Measurements from ENCODE around the gene CTNNA3.

GRCh38 chr10:66283064-66283463 is 1412.9 kb downstream of the CTNNA3 start:
- TF ChIP-seq POLR2A (IDR thresholded peaks at IDR 0.05) (no peak), POLR2AphosphoS5 (IDR thresholded peaks at IDR 0.05) (no peak)

Data from spleen (tissue), 3 donors.